ENCODE results near the gene DPEP3. TPM values are rescaled to one million over a fixed set of nuclear protein-coding genes. Genes with fewer than 3 reads are reported as not detected.

DPEP3 gene
- total RNA-seq, 1 experiment from 2014 or later = not detected

GRCh38 chr16:67990018-67990386, 9.7 kb upstream of the DPEP3 start:
- Histone ChIP-seq H3K9me3 (ENCODE audit: low read length) (no peaks in the 10 kb centered on the region), H3K27ac (ENCODE audit: low read length) (no peak overlapping the region), H3K4me3 (ENCODE audit: low read length) (no peak overlapping the region), H3K27me3 (ENCODE audit: low read length) (no peaks in the 10 kb centered on the region), H4K20me1 (ENCODE audit: low read length) (no peaks in the 10 kb centered on the region), H3K79me2 (ENCODE audit: low read length) (no peaks in the 10 kb centered on the region), H3K9me2 (replicated peaks; ENCODE audit: low read length) (no peaks in the 10 kb centered on the region), H3K9ac (ENCODE audit: low read length) (no peak overlapping the region), H3K4me2 (ENCODE audit: low read length) (no peak overlapping the region), H3K36me3 (ENCODE audit: low read depth, low read length) (no peaks in the 10 kb centered on the region), H3F3A (ENCODE audit: low read length, unreplicated experiment) (no peaks in the 10 kb centered on the region), H2AFZ (ENCODE audit: low read length) (no peak overlapping the region), H3K4me1 (ENCODE audit: insufficient read depth, low read length) (peaks cover 4% of the 10 kb centered on the region; the same call in 1 of the 2 replicates)
- BruUV-seq (replicated peaks) = no TSS peak
- CTCF ChIA-PET = no interaction called here
- no peak for ATAC-seq
- DNase-seq = no peak
- POLR2A ChIA-PET (ENCODE audit: unreplicated experiment) = no interaction called here
- intact Hi-C loops (cut with micrococcal nuclease) = no loop called here
- no peak for TF ChIP-seq EZH2phosphoT487 (IDR thresholded peaks at IDR 0.05; ENCODE audit: borderline replicate concordance, low read length)
- no peak for TF ChIP-seq CTCF (conservative IDR thresholded peaks at IDR 0.05; ENCODE audit: low read depth, low read length)
- TF ChIP-seq EZH2 (IDR thresholded peaks at IDR 0.05; ENCODE audit: low read length, unreplicated experiment) = no peak

- no peaks in the 10 kb centered on the region for H3K9me2 ChIP-seq (replicated peaks; ENCODE audit: low read length)
- no peak overlapping the region for H3K4me2 ChIP-seq (ENCODE audit: low read length)
- peaks cover 4% of the 10 kb centered on the region; the same call in 1 of the 2 replicates for H3K4me1 ChIP-seq (ENCODE audit: insufficient read depth, low read length)
- no peaks in the 10 kb centered on the region for H3K27me3 ChIP-seq (ENCODE audit: low read length)
- no peak overlapping the region for H2AFZ ChIP-seq (ENCODE audit: low read length)
- intact Hi-C loops (cut with micrococcal nuclease) = no loop called here
- H3K27ac ChIP-seq (ENCODE audit: low read length) = no peak overlapping the region
- H3K36me3 ChIP-seq (ENCODE audit: low read depth, low read length) = no peaks in the 10 kb centered on the region
- H3K4me3 ChIP-seq (ENCODE audit: low read length) = no peak overlapping the region
- ATAC-seq (no peak), DNase-seq (no peak)
- CTCF ChIA-PET = no interaction called here
- H3K79me2 ChIP-seq (ENCODE audit: low read length) = no peaks in the 10 kb centered on the region
- no TSS peak for BruUV-seq (replicated peaks)
- no peak overlapping the region for H3K9ac ChIP-seq (ENCODE audit: low read length)
- no peaks in the 10 kb centered on the region for H4K20me1 ChIP-seq (ENCODE audit: low read length)
- no peaks in the 10 kb centered on the region for H3K9me3 ChIP-seq (ENCODE audit: low read length)
- POLR2A ChIA-PET (ENCODE audit: unreplicated experiment) = no interaction called here
- no peaks in the 10 kb centered on the region for H3F3A ChIP-seq (ENCODE audit: low read length, unreplicated experiment)
- TF ChIP-seq EZH2 (IDR thresholded peaks at IDR 0.05; ENCODE audit: low read length, unreplicated experiment) (no peak), CTCF (conservative IDR thresholded peaks at IDR 0.05; ENCODE audit: low read depth, low read length) (no peak), EZH2phosphoT487 (IDR thresholded peaks at IDR 0.05; ENCODE audit: borderline replicate concordance, low read length) (no peak)
These were observed 9.2 kb upstream of the DPEP3 start for GRCh38 chr16:67989322-67990017.

GRCh38 chr16:67988675-67989074, 8.4 kb upstream of the DPEP3 start:
- Histone ChIP-seq H3K4me2 (ENCODE audit: low read length) (no peak overlapping the region), H3K36me3 (ENCODE audit: low read depth, low read length) (no peaks in the 10 kb centered on the region), H3K4me1 (ENCODE audit: insufficient read depth, low read length) (peaks cover 4% of the 10 kb centered on the region; the same call in 1 of the 2 replicates), H3K9me2 (replicated peaks; ENCODE audit: low read length) (no peaks in the 10 kb centered on the region), H3K27ac (ENCODE audit: low read length) (no peak overlapping the region), H2AFZ (ENCODE audit: low read length) (no peak overlapping the region), H4K20me1 (ENCODE audit: low read length) (no peaks in the 10 kb centered on the region), H3K4me3 (ENCODE audit: low read length) (no peak overlapping the region), H3K9me3 (ENCODE audit: low read length) (no peaks in the 10 kb centered on the region), H3K9ac (ENCODE audit: low read length) (no peak overlapping the region), H3K79me2 (ENCODE audit: low read length) (no peaks in the 10 kb centered on the region), H3K27me3 (ENCODE audit: low read length) (no peaks in the 10 kb centered on the region), H3F3A (ENCODE audit: low read length, unreplicated experiment) (no peaks in the 10 kb centered on the region)
- DNase-seq = no peak
- BruUV-seq (replicated peaks) = no TSS peak
- POLR2A ChIA-PET (ENCODE audit: unreplicated experiment) = no interaction called here
- ATAC-seq = no peak
- intact Hi-C loops (cut with micrococcal nuclease) = no loop called here
- no peak for TF ChIP-seq EZH2phosphoT487 (IDR thresholded peaks at IDR 0.05; ENCODE audit: borderline replicate concordance, low read length)
- no peak for TF ChIP-seq CTCF (conservative IDR thresholded peaks at IDR 0.05; ENCODE audit: low read depth, low read length)
- TF ChIP-seq EZH2 (IDR thresholded peaks at IDR 0.05; ENCODE audit: low read length, unreplicated experiment) = no peak
- CTCF ChIA-PET = no interaction called here
